Suprapubic skin (tissue), 4 donors: Measurements from ENCODE around the gene TRIM65. TPM values are rescaled to one million over a fixed set of nuclear protein-coding genes. Genes with fewer than 3 reads are reported as not detected.
"Not testable (repeated sequence)": the region's sequence is repeated elsewhere in the genome, so short reads cannot be mapped to it uniquely, and the experiment has no call there.

ENCODE experiments used
- DNase-seq, 2 donors: peaks; one replicate each; pipeline ENCODE4 v3.0.0-alpha.2; 2019; ENCODE audit warnings: low spot score in 2 of 2
- H3K27ac ChIP-seq: fragments of 200-600 bp; sonication (generic); one replicate; pipeline ENCODE4 v1.5.1; 2019
- H3K27me3 ChIP-seq: fragments of 200-600 bp; sonication (generic); one replicate; pipeline ENCODE4 v1.5.1; 2019
- H3K36me3 ChIP-seq: fragments of 200-600 bp; sonication (generic); one replicate; pipeline ENCODE4 v1.5.1; 2019
- H3K4me1 ChIP-seq: fragments of 200-600 bp; sonication (generic); one replicate; pipeline ENCODE4 v1.5.1; 2019
- H3K4me3 ChIP-seq: fragments of 200-600 bp; sonication (generic); one replicate; pipeline ENCODE4 v1.5.1; 2019; ENCODE audit warnings: mild to moderate bottlenecking
- H3K9me3 ChIP-seq: fragments of 200-600 bp; sonication (generic); one replicate; pipeline ENCODE4 v1.5.1; 2019
- CTCF ChIP-seq, 2 donors: fragments of 200-600 bp in 1 of 2; fragments of 450-650 bp in 1 of 2; sonication (generic) in 1 of 2; IDR thresholded peaks; one replicate each; pipeline ENCODE4 v1.5.1; 2016 to 2019; ENCODE audit warnings: antibody characterized with exemption in 2 of 2, mild to moderate bottlenecking in 1 of 2, moderate library complexity in 1 of 2
- EP300 ChIP-seq: sonication (generic); formaldehyde crosslinking; IDR thresholded peaks from one replicate; pipeline ENCODE4 v1.6.1; 2017; ENCODE audit warnings: antibody characterized with exemption
- POLR2A ChIP-seq, 2 donors: fragments of 450-650 bp; IDR thresholded peaks; one replicate each; pipeline ENCODE4 v1.6.1; 2017; ENCODE audit warnings: antibody characterized with exemption in 2 of 2, mild to moderate bottlenecking in 2 of 2, moderate library complexity in 2 of 2
- POLR2AphosphoS5 ChIP-seq, 3 donors: sonication (generic); formaldehyde crosslinking; IDR thresholded peaks; one replicate each; pipeline ENCODE4 v1.6.1; 2017; ENCODE audit warnings: antibody characterized with exemption in 3 of 3
- WGBS: methylation state at CpG from one replicate; pipeline ENCODE4 v1.1.5; 2018; 5-methylcytosine and 5-hydroxymethylcytosine counted together
- total RNA-seq, 4 donors: library from RNA; depleted of rRNA; stranded (reverse); fragments of >200 nt; gene quantifications; one replicate each; pipeline ENCODE4 v1.1.0, GENCODE V29; 2016

The TRIM65 gene
- total RNA-seq, 4 donors from 2014 or later: 22.5 to 44.6 (median 32.1) TPM

DNA sequence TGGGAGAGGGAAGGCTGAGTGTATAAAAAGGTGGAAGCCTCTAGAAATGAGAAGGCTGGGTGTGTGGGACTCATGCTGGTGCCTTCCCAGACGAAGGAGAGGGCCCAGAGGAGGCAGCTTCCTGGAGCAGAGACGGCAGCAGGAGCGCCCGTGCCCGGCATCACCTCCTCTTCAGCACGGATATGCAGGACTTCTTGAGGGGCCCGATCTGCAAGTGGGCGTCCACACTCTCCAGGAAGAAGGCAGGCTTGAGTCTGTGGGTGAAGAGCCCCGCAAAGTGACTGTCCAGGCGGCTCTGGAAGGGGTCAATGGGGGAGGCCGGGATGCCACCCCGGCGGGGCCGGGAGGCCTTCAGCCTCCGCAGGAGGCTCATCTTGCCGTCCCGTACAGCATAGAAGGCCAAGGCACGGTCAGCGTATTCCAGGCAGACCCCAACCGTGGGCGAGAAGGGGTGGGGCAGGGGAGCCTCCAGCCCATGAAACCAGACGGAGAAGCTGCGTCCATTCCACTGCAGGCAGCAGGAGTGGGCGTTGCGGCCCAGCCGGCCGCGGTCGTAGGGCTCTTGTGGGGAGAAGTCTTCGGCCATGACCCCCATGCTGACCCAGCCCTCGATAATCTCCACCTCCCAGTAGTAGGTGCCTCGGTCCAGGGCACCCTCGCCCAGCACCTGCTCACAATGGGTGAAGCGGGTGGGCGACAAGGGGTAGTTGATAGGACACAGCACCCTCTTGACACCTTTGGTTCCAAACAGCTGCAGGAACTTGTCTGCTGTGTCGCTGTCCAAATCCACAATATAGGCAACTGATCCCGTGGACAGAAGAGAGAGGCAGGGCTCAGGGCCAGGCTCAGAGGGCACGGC is 22.2 kb downstream of the TRIM65 start:
- TF ChIP-seq POLR2A (IDR thresholded peaks at IDR 0.05): no peak

GRCh38 chr17:75873587-75874322 is 23.0 kb downstream of the TRIM65 start:
- 63% methylated on average over 9 of the region's 11 CpGs for WGBS
- peaks cover 94% of the 10 kb centered on the region for H3K4me1 ChIP-seq

More for the DNA sequence above, 22.2 kb downstream of the TRIM65 start:
- Histone ChIP-seq H3K4me1 (peaks cover 91% of the 10 kb centered on the region), H3K36me3 (peaks cover 19% of the 10 kb centered on the region), H3K9me3 (no peaks in the 10 kb centered on the region), H3K27me3 (no peaks in the 10 kb centered on the region), H3K27ac (peak overlapping the region; percentile 98), H3K4me3 (no peak overlapping the region)
- DNase-seq: no peak
- WGBS: 81% methylated on average over 22 of the region's 38 CpGs

DNA sequence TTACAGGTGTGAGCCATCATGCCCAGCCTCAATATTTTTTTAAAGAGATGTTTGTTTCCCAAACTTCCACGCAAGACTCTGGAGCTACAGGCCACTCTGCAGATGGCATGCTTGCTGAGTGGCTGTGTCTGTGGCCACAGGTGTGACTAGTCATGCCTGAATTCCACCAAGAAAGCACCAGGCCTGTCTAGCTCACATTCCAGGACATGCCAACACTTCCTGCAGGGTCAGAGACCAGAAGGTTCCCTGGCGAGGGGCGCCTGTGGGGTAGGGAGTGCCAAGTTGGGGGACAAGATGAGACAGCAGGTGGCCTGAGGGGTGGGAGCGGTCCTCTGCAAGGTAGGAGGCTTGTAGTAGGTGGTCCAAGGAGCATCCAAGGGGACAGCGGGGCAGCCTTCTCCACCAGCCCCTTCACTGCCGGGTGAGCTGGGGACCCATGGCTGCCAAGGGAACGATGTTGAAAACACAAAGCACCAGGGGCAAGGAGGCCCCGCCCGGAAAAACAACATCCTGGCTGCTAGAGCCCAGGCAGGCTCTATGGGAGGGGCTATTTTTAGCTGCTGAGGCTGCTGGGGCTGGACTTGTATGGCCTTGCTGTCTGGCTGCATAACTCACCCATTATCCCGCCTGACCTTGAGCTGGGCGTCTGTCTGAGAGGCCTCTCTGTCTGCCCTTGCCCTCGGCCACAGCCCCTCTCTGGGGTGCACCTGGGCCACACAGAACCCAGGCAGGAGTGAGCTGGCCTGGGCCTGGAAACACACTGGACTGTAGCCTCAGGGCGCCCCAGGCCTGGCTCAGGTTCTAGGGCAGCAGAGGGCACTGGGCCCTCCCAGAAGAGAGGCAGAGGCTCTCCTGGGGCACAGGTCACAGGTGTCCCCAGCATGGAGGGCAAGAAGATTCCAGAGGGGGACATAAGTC is 24.1 kb downstream of the TRIM65 start:
- 22% methylated on average over 10 of the region's 13 CpGs for WGBS
- Histone ChIP-seq H3K4me1 (peaks cover 89% of the 10 kb centered on the region), H3K4me3 (no peak overlapping the region), H3K27me3 (no peaks in the 10 kb centered on the region), H3K36me3 (peaks cover 19% of the 10 kb centered on the region), H3K27ac (peak overlapping the region; percentile 90), H3K9me3 (no peaks in the 10 kb centered on the region)
- DNase-seq: peak; percentile 93 to 95
- TF ChIP-seq POLR2AphosphoS5 (IDR thresholded peaks at IDR 0.05) (peak in 2 of 3 donors; percentile 18 to 38), POLR2A (IDR thresholded peaks at IDR 0.05) (no peak)

More at GRCh38 chr17:75873587-75874322, 23.0 kb downstream of the TRIM65 start:
- peak overlapping the region; percentile 90 for H3K27ac ChIP-seq
- no peaks in the 10 kb centered on the region for H3K27me3 ChIP-seq
- no peak for DNase-seq
- peaks cover 19% of the 10 kb centered on the region for H3K36me3 ChIP-seq
- no peaks in the 10 kb centered on the region for H3K9me3 ChIP-seq
- H3K4me3 ChIP-seq: no peak overlapping the region
- TF ChIP-seq EP300 (no peak), POLR2AphosphoS5 (IDR thresholded peaks at IDR 0.05) (no peak), CTCF (IDR thresholded peaks at IDR 0.05) (no peak), POLR2A (IDR thresholded peaks at IDR 0.05) (no peak)

GRCh38 chr17:75870228-75870627 is 26.5 kb downstream of the TRIM65 start:
- H3K27me3 ChIP-seq, H3K9me3 ChIP-seq, DNase-seq: not testable (repeated sequence)
- Histone ChIP-seq H3K4me1 (peaks cover 66% of the 10 kb centered on the region), H3K27ac (peak overlapping the region; percentile 84), H3K36me3 (peaks cover 14% of the 10 kb centered on the region), H3K4me3 (peak overlapping the region; percentile 18)
- 40% methylated on average over 10 of the region's 10 CpGs for WGBS

DNA sequence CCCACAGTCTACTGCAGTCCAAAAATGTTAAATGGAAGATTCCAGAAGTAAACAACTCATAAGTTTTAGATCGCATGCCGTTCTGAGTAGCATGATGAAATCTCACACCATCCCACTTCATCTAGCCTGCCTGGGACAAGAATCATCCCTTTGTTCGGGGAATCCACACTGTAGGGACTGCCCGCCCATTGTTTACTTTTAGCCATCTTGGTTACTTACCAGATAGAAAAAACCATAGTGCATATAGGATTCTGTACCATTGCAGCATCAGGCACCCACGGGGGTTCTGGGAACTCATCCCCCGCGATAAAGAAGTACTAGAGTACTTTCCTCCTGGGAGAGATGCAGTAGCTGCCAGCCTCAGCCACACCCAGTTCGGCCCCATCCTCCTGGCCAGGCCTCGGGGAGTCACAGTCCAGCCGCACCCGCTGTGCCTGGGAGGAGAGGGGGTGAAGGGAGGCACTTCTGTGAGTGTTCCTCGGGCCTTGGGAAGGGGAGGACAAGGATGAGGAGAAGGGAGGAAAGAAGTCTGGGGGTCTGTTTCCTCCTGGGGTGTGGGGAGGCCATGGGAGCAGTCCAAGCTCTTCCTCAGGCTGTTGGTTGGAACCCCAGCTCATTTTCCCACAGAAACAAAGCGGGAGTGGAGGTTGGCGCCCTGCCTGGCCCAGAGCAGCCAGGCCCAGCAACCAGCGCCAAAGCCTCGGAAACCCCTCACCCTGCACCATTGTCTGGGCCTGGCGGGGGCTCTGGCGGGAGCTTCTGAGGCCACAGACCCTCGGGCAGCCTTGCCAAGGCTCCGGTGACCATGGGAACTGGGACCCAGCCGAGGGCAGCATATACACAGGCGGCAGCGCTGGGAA is 27.2 kb downstream of the TRIM65 start:
- peaks cover 8% of the 10 kb centered on the region for H3K36me3 ChIP-seq
- no peaks in the 10 kb centered on the region for H3K9me3 ChIP-seq
- TF ChIP-seq CTCF (IDR thresholded peaks at IDR 0.05) (no peak), EP300 (no peak), POLR2A (IDR thresholded peaks at IDR 0.05) (peak in 1 of 2 donors; percentile 16), POLR2AphosphoS5 (IDR thresholded peaks at IDR 0.05) (peak in 1 of 3 donors; percentile 53)
- peak overlapping the region; percentile 84 for H3K27ac ChIP-seq
- H3K27me3 ChIP-seq: no peaks in the 10 kb centered on the region
- peak overlapping the region; percentile 18 for H3K4me3 ChIP-seq
- DNase-seq: peak in 1 of 2 donors; percentile 87
- peaks cover 66% of the 10 kb centered on the region for H3K4me1 ChIP-seq
- 26% methylated on average over 17 of the region's 23 CpGs for WGBS

DNA sequence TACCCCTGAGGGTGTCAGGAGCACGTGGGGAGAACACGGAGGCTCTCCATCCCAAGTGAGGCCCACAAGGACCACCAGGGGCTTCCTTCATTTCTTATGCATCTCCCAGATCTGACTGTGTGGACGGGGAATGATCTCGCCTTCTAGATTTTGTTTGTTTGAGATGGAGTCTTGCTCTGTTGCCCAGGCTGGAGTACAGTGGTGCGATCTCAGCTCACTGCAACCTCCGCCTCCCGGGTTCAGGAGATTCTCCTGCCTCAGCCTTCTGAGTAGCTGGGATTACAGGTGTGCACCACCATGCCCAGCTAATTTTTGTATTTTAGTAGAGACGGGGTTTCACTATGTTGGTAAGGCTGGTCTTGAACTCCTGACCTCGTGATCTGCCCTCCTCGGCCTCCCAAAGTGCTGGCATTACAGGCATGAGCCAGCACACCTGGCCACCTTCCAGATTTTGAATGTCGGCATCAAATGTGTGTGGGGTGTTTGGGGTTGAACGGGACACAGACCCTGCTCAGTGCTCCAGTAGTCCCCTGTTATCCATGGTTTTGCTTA is 27.9 kb downstream of the TRIM65 start:
- 73% methylated on average over 12 of the region's 12 CpGs for WGBS
- Histone ChIP-seq H3K4me3 (peak overlapping the region; percentile 18), H3K27ac (peak overlapping the region; percentile 84), H3K4me1 (peaks cover 67% of the 10 kb centered on the region)
- H3K36me3 ChIP-seq, H3K9me3 ChIP-seq, H3K27me3 ChIP-seq, DNase-seq: not testable (repeated sequence)

- Histone ChIP-seq H3K4me1 (peaks cover 47% of the 10 kb centered on the region), H3K27ac (peak overlapping the region; percentile 13)
- not testable (repeated sequence) for DNase-seq, H3K4me3 ChIP-seq, H3K36me3 ChIP-seq, H3K9me3 ChIP-seq, H3K27me3 ChIP-seq
- 79% methylated on average over 17 of the region's 17 CpGs for WGBS
Observed at GRCh38 chr17:75865404-75866188, 31.2 kb downstream of the TRIM65 start.

DNA sequence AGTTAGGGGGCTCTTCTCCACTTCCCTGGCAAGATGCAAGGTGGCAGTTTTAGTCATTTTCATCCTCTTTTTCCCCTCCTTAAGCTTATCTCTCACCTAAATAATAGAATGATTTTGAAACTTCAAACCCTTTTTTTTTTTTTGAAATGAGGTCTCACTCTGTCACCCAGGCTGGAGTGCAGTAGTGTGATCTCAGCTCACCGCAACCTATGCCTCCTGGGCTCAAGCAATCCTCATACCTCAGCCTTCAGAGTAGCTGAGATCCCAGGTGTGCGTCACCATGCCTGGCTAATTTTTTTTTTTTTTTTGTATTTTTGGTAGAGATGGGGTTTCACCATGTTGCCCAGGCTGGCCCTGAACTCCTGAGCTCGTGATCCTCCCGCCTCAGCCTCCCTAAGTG is 31.9 kb downstream of the TRIM65 start:
- not testable (repeated sequence) for H3K9me3 ChIP-seq, DNase-seq, H3K27me3 ChIP-seq, H3K4me3 ChIP-seq, H3K36me3 ChIP-seq
- 56% methylated on average over 4 of the region's 4 CpGs for WGBS
- Histone ChIP-seq H3K4me1 (peaks cover 40% of the 10 kb centered on the region), H3K27ac (peak overlapping the region; percentile 13)
